ENCODE measurements around the gene DNM2.
"Not testable (repeated sequence)": the region's sequence is repeated elsewhere in the genome, so short reads cannot be mapped to it uniquely, and the experiment has no call there.

DNM2 gene

DNA sequence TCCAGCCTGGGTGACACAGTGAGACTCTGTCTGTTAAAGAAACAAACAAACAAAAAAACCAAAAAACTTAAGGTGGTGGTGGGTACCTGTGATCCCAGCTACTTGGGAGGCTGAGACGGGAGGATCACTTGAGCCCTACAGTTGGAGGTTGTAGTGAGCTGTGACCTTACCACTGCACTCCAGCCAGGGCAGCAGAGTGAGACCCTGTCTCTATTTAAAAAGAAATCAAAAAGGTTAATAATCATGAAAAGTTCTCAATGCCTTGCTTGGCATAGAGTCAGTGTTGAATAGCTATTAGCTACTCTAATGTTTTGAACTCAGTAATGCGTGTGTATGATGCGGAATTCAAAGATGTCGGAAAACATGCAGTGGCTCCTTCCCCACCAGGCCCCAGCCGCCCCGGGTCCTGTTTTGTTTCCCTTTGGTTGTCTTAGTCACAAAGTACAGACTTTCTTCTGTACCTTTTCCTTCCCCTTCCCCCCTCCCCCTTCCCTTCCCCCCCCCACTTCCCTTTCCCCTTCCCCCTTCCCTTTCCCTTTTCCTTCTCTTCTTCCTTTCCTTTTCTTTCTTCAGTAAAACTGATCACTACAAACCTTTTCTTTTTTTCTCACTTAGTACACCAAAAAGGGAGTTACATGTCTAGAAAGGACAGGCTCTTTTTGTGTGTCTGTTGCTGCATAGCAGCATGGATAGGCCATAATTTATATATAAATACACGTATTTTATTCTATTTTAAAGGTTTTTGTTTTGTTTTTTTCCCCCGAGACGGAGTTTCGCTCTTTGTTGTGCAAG is 35.2 kb downstream of the DNM2 start:
- peak; percentile 6 for DNase-seq (ENCODE audit: low spot score)

DNA sequence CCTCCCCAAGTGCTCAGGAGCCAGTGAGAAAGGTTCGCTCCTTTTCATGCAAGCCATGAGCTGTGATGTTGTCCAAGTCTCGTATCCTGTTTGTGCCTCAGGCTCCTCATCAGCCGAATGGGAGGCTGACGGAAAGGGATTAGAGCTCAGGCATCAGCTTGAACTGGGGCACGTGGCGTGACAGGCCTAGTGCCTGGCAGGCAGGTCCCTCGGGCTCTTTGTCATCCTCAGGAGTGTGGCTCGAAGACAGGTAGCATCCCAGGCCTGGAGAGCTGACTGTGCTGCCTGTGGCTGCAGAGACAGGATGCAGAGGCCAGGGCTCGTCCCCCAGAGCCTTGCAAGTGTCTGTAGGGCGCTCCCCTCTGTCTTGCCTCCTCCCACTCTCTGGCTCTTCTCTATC is 38.5 kb downstream of the DNM2 start:
- DNase-seq (ENCODE audit: low spot score), result no peak

DNA sequence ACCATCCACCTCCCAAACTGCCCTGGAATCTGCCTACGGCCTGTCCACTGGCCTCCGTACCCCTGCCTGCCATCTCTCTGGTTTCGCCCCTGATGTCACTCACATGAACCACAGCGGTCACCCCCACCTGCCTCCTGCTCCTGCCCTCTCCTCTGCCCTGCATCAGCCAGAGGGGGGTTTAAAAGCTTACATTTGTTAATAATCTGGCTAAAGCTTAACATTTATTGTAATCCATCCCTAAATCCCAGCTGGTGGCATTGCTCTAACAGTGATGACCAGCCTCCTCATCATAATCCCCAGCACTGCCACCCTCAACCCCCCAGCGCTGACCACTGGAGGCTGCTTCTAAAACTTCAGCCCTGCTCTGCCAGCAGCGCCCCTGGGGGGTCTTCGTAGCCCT is 38.9 kb downstream of the DNM2 start:
- DNase-seq (ENCODE audit: low spot score), result no peak

DNA sequence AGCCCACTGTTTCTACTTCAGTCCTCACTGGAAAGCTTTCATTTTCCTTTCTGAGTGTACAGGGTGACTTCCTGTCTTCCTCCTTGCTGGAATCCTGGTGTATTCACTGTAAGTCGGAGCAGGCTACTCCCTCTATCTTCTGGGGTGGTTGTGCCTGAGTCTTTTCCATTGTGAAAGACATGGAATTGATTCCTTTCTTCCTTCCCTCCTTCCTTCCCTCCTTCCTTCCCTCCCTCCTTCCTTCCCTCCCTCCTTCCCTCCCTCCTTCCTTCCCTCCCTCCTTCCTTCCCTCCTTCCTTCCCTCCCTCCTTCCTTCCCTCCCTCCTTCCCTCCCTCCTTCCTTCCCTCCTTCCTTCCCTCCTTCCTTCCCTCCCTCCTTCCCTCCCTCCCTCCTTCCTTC is 40.2 kb downstream of the DNM2 start:
- DNase-seq (ENCODE audit: low spot score), result not testable (repeated sequence)

DNA sequence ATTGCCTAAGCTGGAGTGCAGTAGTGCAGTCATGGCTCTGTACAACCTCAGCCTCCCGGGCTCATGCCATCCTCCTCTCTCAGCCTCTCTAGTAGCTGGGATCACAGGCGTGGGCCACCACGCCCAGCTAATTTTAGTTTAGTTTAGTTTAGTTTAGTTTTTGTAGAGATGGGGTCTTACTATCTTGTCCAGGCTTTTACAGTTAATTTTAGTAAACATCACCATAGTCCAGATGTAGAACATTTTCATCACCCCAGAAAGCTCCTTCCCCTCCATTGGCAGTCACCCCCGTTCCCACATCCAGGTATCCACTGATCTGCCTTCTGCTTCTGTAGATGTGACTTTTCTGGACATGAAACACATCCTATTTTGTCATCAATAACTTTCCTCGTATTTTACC is 41.1 kb downstream of the DNM2 start:
- DNase-seq (ENCODE audit: low spot score), result no peak

DNA sequence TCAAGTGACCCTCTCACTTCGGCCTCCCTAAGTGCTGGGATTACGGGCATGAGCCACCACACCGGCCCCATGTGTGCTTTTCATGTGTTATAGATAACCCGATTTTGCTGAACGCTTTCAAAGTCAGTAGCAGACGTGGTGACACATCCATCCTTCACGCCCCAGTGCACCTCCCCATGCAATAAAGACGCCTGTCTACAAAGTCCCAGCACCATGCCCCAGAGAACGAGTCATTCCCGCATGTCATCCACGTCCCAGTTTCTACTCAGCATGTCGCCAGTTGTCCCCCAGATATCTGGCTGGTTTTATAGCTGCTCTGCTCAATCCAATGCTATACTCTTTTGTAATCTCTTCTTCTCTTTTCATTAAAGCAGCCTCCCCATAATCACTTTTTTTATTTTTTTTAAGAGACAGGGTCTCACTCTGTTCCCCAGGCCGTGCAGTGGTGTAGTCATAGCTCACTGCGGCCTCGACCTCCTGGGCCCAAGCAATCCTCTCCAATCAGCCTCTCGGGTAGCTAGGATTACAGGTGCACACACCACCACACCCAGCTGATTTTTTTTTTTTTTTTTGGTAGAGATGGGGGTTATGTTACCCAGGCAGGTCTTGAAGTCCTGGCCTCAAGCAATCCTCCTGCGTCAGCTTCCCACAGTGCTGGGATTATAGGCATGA is 42.5 kb downstream of the DNM2 start:
- DNase-seq (ENCODE audit: low spot score), result peak; percentile 20

DNA sequence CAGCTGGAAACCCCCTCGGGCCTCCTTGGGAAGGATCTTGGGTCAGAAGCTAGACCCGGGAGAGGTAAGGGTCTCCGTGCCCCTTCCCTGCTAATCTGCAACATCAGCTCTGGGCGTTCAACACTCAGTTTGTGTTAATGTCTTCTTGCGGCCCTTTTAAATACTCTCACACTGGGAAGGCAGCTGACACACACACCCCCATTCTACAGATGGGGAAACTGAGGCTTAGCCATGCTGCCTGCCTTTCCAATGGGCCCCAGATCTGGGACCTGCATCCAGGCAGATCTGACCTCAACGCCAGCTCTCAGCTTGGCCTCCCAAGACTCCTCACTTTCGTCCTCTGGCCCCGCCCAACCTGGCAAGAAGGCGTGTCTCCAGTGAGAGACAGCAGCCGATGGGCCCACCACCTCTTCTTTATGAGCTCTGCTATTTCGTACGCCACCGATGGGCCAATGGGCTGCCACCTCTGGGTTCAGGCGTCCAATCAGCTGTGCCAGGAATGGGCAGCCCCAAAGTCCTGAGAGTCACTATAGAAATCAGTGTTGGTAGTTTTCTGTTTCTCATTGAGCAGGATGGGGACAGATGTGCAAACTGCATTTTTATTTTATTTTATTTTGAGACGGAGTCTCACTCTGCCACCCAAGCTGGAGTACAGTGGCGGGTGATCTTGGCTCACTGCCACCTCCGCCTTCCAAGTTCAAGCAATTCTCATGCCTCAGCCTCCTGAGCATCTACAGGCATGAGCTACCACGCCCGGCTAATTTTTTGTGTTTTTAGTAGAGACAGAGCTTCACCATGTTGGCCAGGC is 43.8 kb downstream of the DNM2 start:
- no peak for DNase-seq (ENCODE audit: low spot score)

DNA sequence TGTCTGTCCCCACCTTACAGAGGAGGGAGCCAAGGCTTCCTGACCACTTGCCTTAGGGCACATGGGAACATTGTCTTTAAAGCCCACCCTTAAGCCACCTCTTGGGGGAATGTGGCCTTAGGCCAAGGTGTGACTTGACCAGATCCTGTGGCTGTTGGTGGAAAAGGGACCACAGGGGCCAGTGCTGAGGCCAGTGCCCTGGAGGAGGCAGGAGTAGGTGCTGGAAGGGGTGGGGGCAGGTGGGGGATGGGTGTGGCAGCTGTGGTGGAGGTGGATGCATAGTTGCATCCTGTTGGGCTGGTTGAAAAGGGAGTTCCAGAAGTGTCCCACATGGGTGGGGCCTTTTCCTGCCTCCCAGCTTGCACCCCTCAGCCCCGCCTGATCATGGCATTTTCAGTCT is 44.8 kb downstream of the DNM2 start:
- DNase-seq (ENCODE audit: low spot score), result peak; percentile 7

DNA sequence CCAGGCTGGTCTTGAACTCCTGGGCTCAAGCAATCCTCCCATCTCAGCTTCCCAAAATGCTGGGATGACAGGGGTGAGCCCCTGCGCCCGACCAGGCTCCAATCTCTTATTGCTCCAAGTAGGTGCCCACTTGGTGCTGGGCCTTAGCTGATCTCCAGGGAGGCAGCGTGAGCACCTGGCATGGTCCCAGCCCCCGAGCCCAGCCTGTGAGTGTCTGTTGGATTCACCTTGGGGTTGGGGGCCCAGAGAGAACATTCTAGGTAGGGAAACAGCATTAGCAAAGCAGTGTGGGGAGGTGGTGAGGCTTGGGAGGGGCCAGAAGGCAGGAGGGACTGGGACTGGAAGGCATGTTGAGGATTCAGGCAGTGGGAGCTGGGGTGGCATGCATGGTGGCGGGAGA is 45.5 kb downstream of the DNM2 start:
- DNase-seq (ENCODE audit: low spot score), result no peak

DNA sequence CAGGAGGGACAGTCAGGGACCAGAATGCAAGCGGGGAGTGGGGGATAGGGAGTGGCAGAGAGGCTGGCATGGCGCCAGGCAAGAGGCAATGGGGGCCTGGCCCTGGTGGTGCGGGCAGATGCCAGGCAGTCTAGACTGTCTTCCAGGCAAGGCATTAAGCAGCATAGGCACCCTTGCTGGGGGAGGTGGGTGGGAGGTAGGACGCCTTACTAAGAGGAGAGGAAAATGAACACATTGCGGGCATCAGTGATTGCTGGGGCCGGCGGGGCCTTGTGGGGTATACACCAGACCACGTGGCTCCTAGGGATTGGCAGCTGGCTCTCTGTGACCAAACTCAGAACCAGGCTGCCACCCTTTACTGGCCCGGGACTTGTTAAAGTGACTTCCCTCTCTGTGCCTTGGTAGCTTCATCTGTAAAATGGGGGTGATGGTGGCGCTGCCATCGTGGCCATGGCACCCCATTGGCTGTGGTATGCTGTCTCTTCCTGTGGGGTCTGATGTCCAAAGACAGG is 46.0 kb downstream of the DNM2 start:
- DNase-seq (ENCODE audit: low spot score), result peak; percentile 4

DNA sequence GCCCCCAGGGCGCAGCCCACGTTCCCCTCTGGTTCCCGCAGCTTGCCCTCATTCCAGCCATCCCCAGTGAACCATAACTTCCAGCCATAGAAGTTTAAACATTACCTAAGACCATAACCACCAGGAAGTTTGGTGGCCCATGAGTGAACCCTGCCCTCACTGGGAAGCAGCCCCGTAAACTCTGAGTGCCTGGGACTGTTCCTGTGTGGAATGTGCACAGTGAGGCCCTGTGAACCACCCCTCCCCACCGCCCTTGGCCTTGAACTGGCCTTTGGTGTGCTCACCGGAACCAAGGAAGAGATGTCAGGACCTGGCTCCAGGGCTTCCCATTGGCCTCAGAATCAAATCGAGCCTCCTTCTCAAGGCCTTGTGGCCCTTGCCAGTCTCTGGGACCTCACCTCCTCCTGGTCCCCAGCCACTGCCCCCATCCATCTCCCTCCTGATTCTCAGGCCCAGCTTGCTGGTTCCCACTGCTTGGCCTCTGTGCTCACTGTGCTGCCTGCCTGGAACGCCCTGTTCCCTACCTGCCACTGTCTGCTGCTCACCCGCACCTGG is 46.5 kb downstream of the DNM2 start:
- peak; percentile 5 for DNase-seq (ENCODE audit: low spot score)

DNA sequence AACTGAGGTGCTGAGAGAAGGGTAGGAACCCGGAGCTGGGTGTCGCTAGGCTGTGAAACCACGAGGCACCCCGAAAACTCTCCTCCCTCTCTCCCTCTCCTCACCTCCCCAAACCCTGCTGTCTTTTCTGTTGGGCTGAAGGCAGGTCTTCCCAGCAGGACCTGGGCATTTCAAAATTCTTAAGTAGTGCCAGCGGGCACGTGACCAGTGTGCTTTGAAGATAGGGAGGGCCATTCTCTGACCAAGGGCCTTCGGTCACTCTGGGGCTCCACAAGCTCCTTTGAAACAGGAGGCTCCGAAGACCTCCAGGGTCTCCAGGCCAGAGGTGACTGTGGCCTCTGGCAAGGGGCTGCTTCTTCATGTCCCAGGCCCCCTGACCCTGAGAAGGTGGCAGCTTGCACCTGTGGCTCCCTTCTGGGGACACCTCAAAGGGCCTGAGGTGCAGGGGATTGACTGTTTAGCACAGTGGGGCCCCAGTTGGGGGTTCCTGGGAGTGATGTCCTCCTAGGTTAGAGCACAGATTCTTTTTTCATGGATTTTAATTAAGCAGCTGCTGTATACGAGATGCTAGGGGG is 48.3 kb downstream of the DNM2 start:
- no peak for DNase-seq (ENCODE audit: low spot score)

DNA sequence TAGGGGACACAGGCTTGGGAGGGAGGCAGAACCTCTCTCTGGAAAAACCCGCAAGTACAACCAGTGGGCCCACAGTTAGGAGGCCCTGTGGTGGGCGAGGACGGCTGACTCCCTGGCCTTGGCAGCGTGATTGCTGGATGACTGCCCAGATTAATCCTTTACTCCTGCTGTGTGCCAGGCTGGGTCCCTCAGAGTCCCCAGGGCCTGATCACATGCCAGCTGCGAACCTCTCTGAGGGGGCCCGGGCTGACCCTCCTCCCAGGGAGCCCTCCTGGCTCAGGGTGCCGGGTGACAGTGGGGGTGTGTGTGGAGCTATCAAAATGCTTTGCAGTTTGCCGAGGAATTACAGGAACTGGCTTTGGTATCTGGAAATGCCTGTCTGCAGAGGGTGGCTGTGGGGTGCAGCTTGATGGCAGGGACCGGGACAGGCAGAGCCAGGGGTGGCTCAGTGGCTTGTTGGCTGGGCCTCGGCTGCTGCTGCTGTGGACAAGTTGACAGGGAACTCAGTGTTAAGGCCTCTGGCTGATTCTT is 48.9 kb downstream of the DNM2 start:
- DNase-seq (ENCODE audit: low spot score), result peak; percentile 53

DNA sequence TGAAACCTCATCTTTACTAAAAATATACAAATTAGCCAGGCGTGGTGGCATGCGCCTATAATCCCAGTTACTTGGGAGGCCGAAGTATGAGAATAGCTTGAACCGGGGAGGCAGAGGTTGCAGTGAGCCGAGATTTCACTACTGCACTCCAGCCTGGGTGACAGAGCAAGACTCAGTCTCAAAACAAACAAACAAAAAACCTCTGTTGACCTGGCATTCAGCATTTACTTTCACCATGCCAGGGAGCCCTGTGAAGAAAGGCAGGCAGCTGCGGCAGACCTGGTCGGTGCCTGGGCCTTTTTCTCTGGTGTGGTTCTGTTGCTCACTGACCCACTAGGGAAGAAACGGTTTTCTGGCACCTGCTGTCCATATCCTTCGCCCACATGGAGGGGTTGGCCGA is 49.8 kb downstream of the DNM2 start:
- DNase-seq (ENCODE audit: low spot score), result no peak

DNA sequence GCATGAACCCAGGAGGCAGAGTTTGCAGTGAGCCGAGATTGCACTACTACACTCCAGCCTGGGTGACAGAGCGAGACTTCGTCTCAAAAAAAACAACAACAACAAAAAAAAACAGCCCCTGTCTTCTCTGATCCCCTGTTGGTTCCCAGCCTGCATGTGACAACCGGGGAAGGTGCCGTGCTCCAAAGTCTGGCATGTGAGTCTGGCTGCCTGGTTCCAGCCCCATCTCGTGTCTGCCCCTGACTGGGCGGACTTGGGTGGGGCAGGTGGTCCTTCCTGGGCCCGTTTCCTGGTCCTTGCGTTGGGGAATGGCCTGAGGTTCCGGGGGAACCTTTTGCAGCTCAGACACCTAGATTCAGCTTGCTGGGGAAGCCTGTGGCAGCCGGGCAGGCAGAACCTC is 50.5 kb downstream of the DNM2 start:
- DNase-seq (ENCODE audit: low spot score), result no peak

DNA sequence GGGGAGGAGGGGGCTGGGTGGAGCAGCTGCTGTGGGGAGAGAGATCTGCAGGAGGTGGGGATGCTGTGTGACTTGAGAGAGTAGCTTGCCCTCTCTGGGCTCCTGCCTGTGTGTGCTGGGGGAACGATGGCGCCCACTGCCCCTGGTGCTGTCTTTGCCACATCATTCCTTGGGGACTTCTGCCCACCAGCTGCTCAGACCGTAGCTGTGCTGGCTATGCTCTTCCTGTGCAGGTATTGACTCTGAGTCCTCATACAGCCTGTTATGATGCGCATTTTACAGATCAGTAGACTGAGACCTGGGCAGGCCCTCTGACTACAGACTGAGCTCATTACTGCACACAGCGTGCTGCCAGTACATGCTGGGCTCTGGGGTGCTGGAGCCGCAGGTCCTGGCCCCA is 51.1 kb downstream of the DNM2 start:
- DNase-seq (ENCODE audit: low spot score), result no peak

DNA sequence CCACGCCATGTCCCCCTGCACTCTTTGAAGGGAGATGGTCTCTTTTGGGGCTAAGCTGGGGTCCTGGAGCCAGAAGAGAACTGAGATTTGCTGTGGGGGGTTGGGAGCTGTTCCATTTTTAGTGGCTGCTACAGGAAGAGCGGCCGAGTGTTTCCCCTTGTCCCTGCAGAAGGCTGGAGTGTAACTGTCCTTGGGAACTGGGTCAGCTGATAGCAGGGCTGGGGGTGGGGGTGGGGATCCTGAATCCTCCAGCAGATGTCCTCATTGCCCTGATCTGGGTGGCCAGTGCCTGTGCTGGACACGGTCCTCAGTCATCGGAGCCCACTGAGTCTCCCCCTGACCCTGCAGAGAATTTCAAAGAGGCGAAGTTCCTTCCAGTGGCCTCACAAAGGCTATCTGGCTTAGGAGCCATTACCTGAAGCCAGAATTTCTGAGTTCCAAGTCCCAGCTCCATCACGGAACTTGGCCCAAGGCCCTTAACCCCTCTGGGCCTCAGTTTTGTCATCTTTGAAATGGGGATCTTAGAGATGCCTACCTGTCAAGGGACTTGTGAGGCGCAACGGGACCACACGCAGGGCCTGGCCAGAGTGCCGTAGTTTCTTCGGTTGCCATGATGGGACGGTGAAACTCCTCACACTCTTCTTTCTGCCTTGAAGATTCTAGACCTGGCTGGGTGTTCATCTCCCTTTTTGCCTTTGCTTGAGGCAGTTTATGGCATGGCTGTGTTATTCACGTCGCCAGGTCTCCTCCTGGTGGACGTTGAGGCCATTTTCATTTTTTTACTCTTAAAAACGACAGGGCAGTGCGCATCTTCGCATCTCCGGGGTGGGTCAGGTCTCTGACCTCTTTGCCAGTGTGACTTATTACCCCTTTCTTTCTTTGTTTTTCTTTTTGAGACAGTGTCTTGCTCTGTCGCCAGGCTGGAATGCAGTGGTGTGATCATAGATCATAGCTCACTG is 51.9 kb downstream of the DNM2 start:
- peak; percentile 50 for DNase-seq (ENCODE audit: low spot score)

DNA sequence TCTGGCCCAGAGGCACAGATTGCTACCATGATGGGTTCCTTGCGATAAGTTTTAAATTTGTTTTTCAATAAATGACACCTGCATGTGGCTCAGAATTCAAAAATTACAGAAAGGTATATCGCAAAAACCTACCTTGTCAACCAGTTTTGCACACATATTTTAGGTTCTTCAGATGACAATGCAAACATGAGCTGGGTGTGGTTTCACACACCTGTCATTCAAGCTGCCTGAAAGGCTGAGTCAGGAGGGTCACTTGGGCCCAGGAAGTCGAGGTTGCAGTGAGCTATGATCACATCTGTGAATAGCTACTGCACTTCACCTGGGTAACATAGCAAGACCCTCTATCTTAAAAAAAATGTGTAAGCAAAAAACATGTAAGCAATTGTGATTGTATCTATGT is 56.1 kb downstream of the DNM2 start:
- DNase-seq (ENCODE audit: low spot score), result no peak

DNA sequence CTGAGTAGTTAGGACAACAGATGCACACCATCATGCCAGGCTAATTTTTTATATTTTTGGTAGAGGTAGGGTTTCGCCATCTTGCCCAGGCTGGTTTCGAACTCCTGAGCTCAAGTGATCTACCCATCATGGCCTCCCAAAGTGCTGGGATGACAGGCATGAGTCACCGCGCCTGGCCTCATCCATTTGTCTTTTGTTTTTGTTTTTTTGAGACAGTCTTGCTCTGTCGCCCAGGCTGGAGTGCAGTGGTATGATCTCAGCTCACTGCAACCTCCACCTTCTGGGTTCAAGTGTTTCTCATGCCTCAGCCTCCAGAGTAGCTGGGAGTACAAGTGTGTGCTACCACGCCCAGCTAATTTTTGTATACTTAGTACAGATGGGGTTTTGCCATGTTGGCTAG is 57.0 kb downstream of the DNM2 start:
- no peak for DNase-seq (ENCODE audit: low spot score)

DNA sequence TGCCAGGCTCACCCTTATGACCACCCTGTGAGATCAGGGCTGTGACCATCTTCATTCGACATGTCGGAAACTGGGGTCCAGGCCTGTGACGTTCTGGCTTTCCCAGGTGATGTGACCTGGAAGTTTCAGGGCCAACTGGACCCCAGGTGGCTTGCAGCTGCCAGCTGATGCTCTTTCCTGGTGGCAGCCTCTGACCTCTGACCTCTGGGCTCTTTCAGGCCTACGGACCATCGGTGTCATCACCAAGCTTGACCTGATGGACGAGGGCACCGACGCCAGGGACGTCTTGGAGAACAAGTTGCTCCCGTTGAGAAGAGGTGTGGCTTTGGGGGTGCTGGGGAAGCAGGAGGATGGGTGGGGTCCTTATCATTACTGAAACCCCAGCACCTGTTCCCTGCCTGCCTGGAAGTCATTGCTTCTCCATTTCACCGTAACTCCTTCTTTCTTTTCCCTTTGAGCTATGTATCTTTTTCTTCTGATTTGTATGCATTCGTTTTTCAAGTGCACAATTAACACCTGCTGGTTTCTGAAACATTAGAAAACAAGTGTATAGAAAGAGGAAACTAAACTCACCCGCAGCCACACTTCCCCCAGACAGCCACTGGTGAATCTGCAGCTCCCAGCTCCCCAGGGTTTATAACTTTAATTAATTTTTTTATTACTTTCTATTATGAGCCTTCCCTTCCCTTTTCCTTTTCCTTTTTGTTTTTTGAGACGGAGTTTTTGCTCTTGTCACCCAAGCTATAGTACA is 59.2 kb downstream of the DNM2 start:
- DNase-seq (ENCODE audit: low spot score), result no peak

All from AG20443 (cell line).